ENCODE results near the gene NFATC2. TPM values are rescaled to one million over a fixed set of nuclear protein-coding genes. Genes with fewer than 3 reads are reported as not detected.

NFATC2 gene
- total and polyA plus RNA-seq, 2 experiments from 2014 or later: 0.52 to 0.59 TPM

GRCh38 chr20:51389543-51390264 lies 152.8 kb downstream of the NFATC2 start:
- H3K4me1 Mint-ChIP-seq: peaks cover 58% of the 10 kb centered on the region
- no peaks in the 10 kb centered on the region for H3K9me2 ChIP-seq (ENCODE audit: insufficient read depth)
- TF ChIP-seq EZH2 (IDR thresholded peaks at IDR 0.05; ENCODE audit: low read depth, unreplicated experiment) (no peak), ZNF462 (CRISPR knock-in tag; IDR thresholded peaks at IDR 0.05) (no peak), STAT1 (IDR thresholded peaks at IDR 0.05; ENCODE audit: unreplicated experiment) (no peak), CREB1 (CRISPR knock-in tag; IDR thresholded peaks at IDR 0.05; ENCODE audit: low read depth) (no peak), REST (IDR thresholded peaks at IDR 0.05; ENCODE audit: unreplicated experiment) (no peak), NANOG (IDR thresholded peaks at IDR 0.05; ENCODE audit: borderline replicate concordance) (no peak), ZNF114 (CRISPR knock-in tag; IDR thresholded peaks at IDR 0.05) (no peak), ZNF331 (CRISPR knock-in tag; IDR thresholded peaks at IDR 0.05; ENCODE audit: low read depth) (no peak), POLR2AphosphoS5 (IDR thresholded peaks at IDR 0.05; ENCODE audit: low read depth) (no peak), EZH2phosphoT487 (IDR thresholded peaks at IDR 0.05; ENCODE audit: unreplicated experiment) (no peak), JUNB (IDR thresholded peaks at IDR 0.05; ENCODE audit: unreplicated experiment) (no peak)
- TF ChIP-seq, protein P1, sequence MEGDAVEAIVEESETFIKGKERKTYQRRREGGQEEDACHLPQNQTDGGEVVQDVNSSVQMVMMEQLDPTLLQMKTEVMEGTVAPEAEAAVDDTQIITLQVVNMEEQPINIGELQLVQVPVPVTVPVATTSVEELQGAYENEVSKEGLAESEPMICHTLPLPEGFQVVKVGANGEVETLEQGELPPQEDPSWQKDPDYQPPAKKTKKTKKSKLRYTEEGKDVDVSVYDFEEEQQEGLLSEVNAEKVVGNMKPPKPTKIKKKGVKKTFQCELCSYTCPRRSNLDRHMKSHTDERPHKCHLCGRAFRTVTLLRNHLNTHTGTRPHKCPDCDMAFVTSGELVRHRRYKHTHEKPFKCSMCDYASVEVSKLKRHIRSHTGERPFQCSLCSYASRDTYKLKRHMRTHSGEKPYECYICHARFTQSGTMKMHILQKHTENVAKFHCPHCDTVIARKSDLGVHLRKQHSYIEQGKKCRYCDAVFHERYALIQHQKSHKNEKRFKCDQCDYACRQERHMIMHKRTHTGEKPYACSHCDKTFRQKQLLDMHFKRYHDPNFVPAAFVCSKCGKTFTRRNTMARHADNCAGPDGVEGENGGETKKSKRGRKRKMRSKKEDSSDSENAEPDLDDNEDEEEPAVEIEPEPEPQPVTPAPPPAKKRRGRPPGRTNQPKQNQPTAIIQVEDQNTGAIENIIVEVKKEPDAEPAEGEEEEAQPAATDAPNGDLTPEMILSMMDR (conservative IDR thresholded peaks at IDR 0.05; ENCODE audit: low read depth in 2 of 2): no peak
- TF ChIP-seq, protein P2, sequence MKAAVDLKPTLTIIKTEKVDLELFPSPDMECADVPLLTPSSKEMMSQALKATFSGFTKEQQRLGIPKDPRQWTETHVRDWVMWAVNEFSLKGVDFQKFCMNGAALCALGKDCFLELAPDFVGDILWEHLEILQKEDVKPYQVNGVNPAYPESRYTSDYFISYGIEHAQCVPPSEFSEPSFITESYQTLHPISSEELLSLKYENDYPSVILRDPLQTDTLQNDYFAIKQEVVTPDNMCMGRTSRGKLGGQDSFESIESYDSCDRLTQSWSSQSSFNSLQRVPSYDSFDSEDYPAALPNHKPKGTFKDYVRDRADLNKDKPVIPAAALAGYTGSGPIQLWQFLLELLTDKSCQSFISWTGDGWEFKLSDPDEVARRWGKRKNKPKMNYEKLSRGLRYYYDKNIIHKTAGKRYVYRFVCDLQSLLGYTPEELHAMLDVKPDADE (IDR thresholded peaks at IDR 0.05): no peak

More at GRCh38 chr20:51389543-51390264, 152.8 kb downstream of the NFATC2 start:
- Histone ChIP-seq H3K36me3 (ENCODE audit: insufficient read depth) (no peaks in the 10 kb centered on the region), H3K4me2 (peak overlapping the region; percentile 39; the same call in 1 of the 2 replicates), H4K20me1 (replicated peaks; ENCODE audit: insufficient read depth) (no peaks in the 10 kb centered on the region), H3K4me3 (no peak overlapping the region), H3K79me2 (replicated peaks; ENCODE audit: insufficient read depth) (no peaks in the 10 kb centered on the region), H2AFZ (no peak overlapping the region), H3K27ac (ENCODE audit: low read depth) (peak overlapping the region; percentile 80), H3K4me1 (ENCODE audit: insufficient read depth) (peaks cover 46% of the 10 kb centered on the region), H3K27me3 (ENCODE audit: insufficient read depth) (no peaks in the 10 kb centered on the region), H3F3A (replicated peaks; ENCODE audit: low read depth) (no peaks in the 10 kb centered on the region)
- Mint-ChIP-seq H3K9me3 (no peaks in the 10 kb centered on the region), H3K4me3 (no peak overlapping the region), H3K36me3 (ENCODE audit: low read depth) (no peaks in the 10 kb centered on the region), H3K27ac (no peak overlapping the region), H3K27me3 (ENCODE audit: insufficient read depth, low read depth, poor library complexity) (peaks cover 3% of the 10 kb centered on the region)
- DNase-seq (ENCODE audit: low spot score) (no peak), ATAC-seq (no peak)
